ENCODE measurements around the gene EDIL3.

- TF ChIP-seq CTCF (conservative IDR thresholded peaks at IDR 0.05; ENCODE audit: low read length) (peak; percentile 60), EZH2phosphoT487 (IDR thresholded peaks at IDR 0.05; ENCODE audit: borderline replicate concordance, low read depth, low read length) (no peak)
These were observed 129.4 kb downstream of the EDIL3 start for GRCh38 chr5:84255315-84255714.
